Activated CD4-positive, alpha-beta T cell treated with anti-CD3 and anti-CD28 coated beads, Interleukin-2, amount 10 ng/mL, durations not matched to agents 7 days and 5 days (primary cell): ENCODE results near the gene DHRS11. TPM values are rescaled to one million over a fixed set of nuclear protein-coding genes. Genes with fewer than 3 reads are reported as not detected.
A peak's percentile ranks its signal among the peaks of the same experiment; 100 is the strongest.

Source experiments
- CTCF ChIA-PET: fragments of 350-600 bp; sonication (Branson Sonifier 250); formaldehyde crosslinking; loops from one replicate; lab custom pipeline; 2021; ENCODE audit warnings: antibody characterized with exemption; lab: Charles Lee
- POLR2A ChIA-PET: fragments of 350-600 bp; sonication (Branson Sonifier 250); formaldehyde crosslinking; loops from one replicate; lab custom pipeline; 2021; ENCODE audit warnings: antibody characterized with exemption; lab: Charles Lee
- DNase-seq: peaks from one replicate; pipeline ENCODE4 v3.0.0-alpha.2; 2020
- H3K27ac Mint-ChIP-seq: one replicate; pipeline ENCODE4 v1.8.0; 2021; ENCODE audit warnings: mild to moderate bottlenecking, moderate library complexity, mixed read lengths
- H3K27me3 Mint-ChIP-seq: one replicate; pipeline ENCODE4 v1.8.0; 2021; ENCODE audit warnings: mixed read lengths
- H3K36me3 Mint-ChIP-seq: one replicate; pipeline ENCODE4 v1.8.0; 2021; ENCODE audit warnings: low read depth, mixed read lengths
- H3K4me1 Mint-ChIP-seq: one replicate; pipeline ENCODE4 v1.8.0; 2021; ENCODE audit warnings: mixed read lengths
- H3K4me3 Mint-ChIP-seq: one replicate; pipeline ENCODE4 v1.8.0; 2021; ENCODE audit warnings: mild to moderate bottlenecking, moderate library complexity, mixed read lengths
- H3K9me3 Mint-ChIP-seq: one replicate; pipeline ENCODE4 v1.8.0; 2021; ENCODE audit warnings: mixed read lengths
- total RNA-seq, 2 experiments: library from RNA; stranded (reverse); gene quantifications; one replicate each; pipeline ENCODE4 v1.2.3, GENCODE V29; 2021

DHRS11 gene
- total RNA-seq, 2 experiments from 2014 or later: 4.8 to 5.0 TPM

- H3K27me3 Mint-ChIP-seq: no peaks in the 10 kb centered on the region
- H3K9me3 Mint-ChIP-seq: no peaks in the 10 kb centered on the region
- ChIA-PET POLR2A (no interaction called here), CTCF (interaction anchor here (0.7 kb wide), 1 partner anchor 698 kb away, joined by 4 read pairs; no protein-coding TSS in a partner anchor)
- no peak overlapping the region for H3K4me3 Mint-ChIP-seq
- peaks cover 35% of the 10 kb centered on the region for H3K4me1 Mint-ChIP-seq
- peaks cover 7% of the 10 kb centered on the region for H3K36me3 Mint-ChIP-seq
- H3K27ac Mint-ChIP-seq: peak overlapping the region; percentile 41
- no peak for DNase-seq
Observed at GRCh38 chr17:36609498-36609862, 17.8 kb downstream of the DHRS11 start.

GRCh38 chr17:36610474-36610873 is 18.8 kb downstream of the DHRS11 start:
- Mint-ChIP-seq H3K4me3 (no peak overlapping the region), H3K27ac (no peak overlapping the region), H3K36me3 (peaks cover 4% of the 10 kb centered on the region), H3K9me3 (no peaks in the 10 kb centered on the region), H3K27me3 (no peaks in the 10 kb centered on the region), H3K4me1 (peaks cover 27% of the 10 kb centered on the region)
- DNase-seq: no peak
- ChIA-PET CTCF (interaction anchor here (1.4 to 1.6 kb wide), 2 partner anchors 8 to 10 kb away, joined by 4 to 7 read pairs; no protein-coding TSS in a partner anchor), POLR2A (no interaction called here)

- no peak for DNase-seq
- Mint-ChIP-seq H3K9me3 (no peaks in the 10 kb centered on the region), H3K36me3 (peaks cover 2% of the 10 kb centered on the region), H3K4me1 (peaks cover 21% of the 10 kb centered on the region), H3K4me3 (no peak overlapping the region), H3K27me3 (no peaks in the 10 kb centered on the region), H3K27ac (no peak overlapping the region)
- POLR2A ChIA-PET: no interaction called here
- CTCF ChIA-PET: interaction anchor here (1.4 to 1.6 kb wide), 2 partner anchors 9 kb away, joined by 4 to 7 read pairs; no protein-coding TSS in a partner anchor
Observed at GRCh38 chr17:36611345-36612072, 19.8 kb downstream of the DHRS11 start.

GRCh38 chr17:36612323-36612722 is 20.6 kb downstream of the DHRS11 start:
- H3K4me3 Mint-ChIP-seq: no peak overlapping the region
- H3K27ac Mint-ChIP-seq: no peak overlapping the region
- no peaks in the 10 kb centered on the region for H3K27me3 Mint-ChIP-seq
- ChIA-PET POLR2A (no interaction called here), CTCF (no interaction called here)
- DNase-seq: no peak
- no peaks in the 10 kb centered on the region for H3K9me3 Mint-ChIP-seq
- peaks cover 2% of the 10 kb centered on the region for H3K36me3 Mint-ChIP-seq
- peaks cover 21% of the 10 kb centered on the region for H3K4me1 Mint-ChIP-seq

- CTCF ChIA-PET: interaction anchor here (1.3 kb wide), 1 partner anchor 20 kb away, joined by 7 read pairs; no protein-coding TSS in a partner anchor
- peaks cover 15% of the 10 kb centered on the region for H3K4me1 Mint-ChIP-seq
- H3K27me3 Mint-ChIP-seq: no peaks in the 10 kb centered on the region
- POLR2A ChIA-PET: no interaction called here
- no peak for DNase-seq
- no peaks in the 10 kb centered on the region for H3K36me3 Mint-ChIP-seq
- no peak overlapping the region for H3K4me3 Mint-ChIP-seq
- H3K27ac Mint-ChIP-seq: no peak overlapping the region
- H3K9me3 Mint-ChIP-seq: no peaks in the 10 kb centered on the region
Observed at GRCh38 chr17:36613155-36613554, 21.5 kb downstream of the DHRS11 start.

GRCh38 chr17:36614081-36614480 is 22.4 kb downstream of the DHRS11 start:
- Mint-ChIP-seq H3K27me3 (no peaks in the 10 kb centered on the region), H3K27ac (no peak overlapping the region), H3K9me3 (no peaks in the 10 kb centered on the region), H3K4me1 (peaks cover 6% of the 10 kb centered on the region), H3K36me3 (no peaks in the 10 kb centered on the region), H3K4me3 (no peak overlapping the region)
- DNase-seq: no peak
- ChIA-PET CTCF (interaction anchor here (0.7 to 1.3 kb wide), 2 partner anchors 21 to 141 kb away, joined by 3 to 7 read pairs; no protein-coding TSS in a partner anchor), POLR2A (no interaction called here)

GRCh38 chr17:36614933-36615332 is 23.3 kb downstream of the DHRS11 start:
- ChIA-PET CTCF (interaction anchor here (1.3 kb wide), 1 partner anchor 12 kb away, joined by 3 read pairs; no protein-coding TSS in a partner anchor), POLR2A (no interaction called here)
- no peak overlapping the region for H3K27ac Mint-ChIP-seq
- H3K9me3 Mint-ChIP-seq: no peaks in the 10 kb centered on the region
- DNase-seq: no peak
- no peaks in the 10 kb centered on the region for H3K36me3 Mint-ChIP-seq
- H3K4me3 Mint-ChIP-seq: no peak overlapping the region
- no peaks in the 10 kb centered on the region for H3K27me3 Mint-ChIP-seq
- no peaks in the 10 kb centered on the region for H3K4me1 Mint-ChIP-seq

- Mint-ChIP-seq H3K9me3 (no peaks in the 10 kb centered on the region), H3K27ac (no peak overlapping the region), H3K4me1 (no peaks in the 10 kb centered on the region), H3K27me3 (no peaks in the 10 kb centered on the region), H3K36me3 (no peaks in the 10 kb centered on the region), H3K4me3 (no peak overlapping the region)
- CTCF ChIA-PET: interaction anchor here (0.6 to 1.3 kb wide), 2 partner anchors 10 to 14 kb away, joined by 3 read pairs; no protein-coding TSS in a partner anchor
- POLR2A ChIA-PET: no interaction called here
- no peak for DNase-seq
Observed at GRCh38 chr17:36616061-36617029, 24.7 kb downstream of the DHRS11 start.

- Mint-ChIP-seq H3K27ac (no peak overlapping the region), H3K36me3 (no peaks in the 10 kb centered on the region), H3K9me3 (no peaks in the 10 kb centered on the region), H3K27me3 (no peaks in the 10 kb centered on the region), H3K4me1 (no peaks in the 10 kb centered on the region), H3K4me3 (no peak overlapping the region)
- POLR2A ChIA-PET: no interaction called here
- CTCF ChIA-PET: interaction anchor here (0.6 to 0.7 kb wide), 2 partner anchors 34 to 108 kb away, joined by 3 to 4 read pairs; no protein-coding TSS in a partner anchor
- no peak for DNase-seq
Observed at GRCh38 chr17:36617773-36618172, 26.1 kb downstream of the DHRS11 start.

- no peaks in the 10 kb centered on the region for H3K4me1 Mint-ChIP-seq
- CTCF ChIA-PET: no interaction called here
- no peak overlapping the region for H3K27ac Mint-ChIP-seq
Observed at GRCh38 chr17:36623281-36623680, 31.6 kb downstream of the DHRS11 start.

GRCh38 chr17:36625188-36625587 is 33.5 kb downstream of the DHRS11 start:
- POLR2A ChIA-PET: no interaction called here
- no peak overlapping the region for H3K4me3 Mint-ChIP-seq
- no peaks in the 10 kb centered on the region for H3K27me3 Mint-ChIP-seq
- no peak for DNase-seq
- H3K36me3 Mint-ChIP-seq: no peaks in the 10 kb centered on the region
- no peaks in the 10 kb centered on the region for H3K9me3 Mint-ChIP-seq
- CTCF ChIA-PET: interaction anchor here (0.6 to 1.4 kb wide), 3 partner anchors 22 to 615 kb away, joined by 3 to 6 read pairs (median 4); no protein-coding TSS in a partner anchor
- no peak overlapping the region for H3K27ac Mint-ChIP-seq
- H3K4me1 Mint-ChIP-seq: no peaks in the 10 kb centered on the region

More at GRCh38 chr17:36623281-36623680, 31.6 kb downstream of the DHRS11 start:
- Mint-ChIP-seq H3K9me3 (no peaks in the 10 kb centered on the region), H3K27me3 (no peaks in the 10 kb centered on the region), H3K36me3 (no peaks in the 10 kb centered on the region), H3K4me3 (no peak overlapping the region)
- DNase-seq: no peak
- POLR2A ChIA-PET: no interaction called here

- Mint-ChIP-seq H3K27me3 (no peaks in the 10 kb centered on the region), H3K36me3 (no peaks in the 10 kb centered on the region), H3K27ac (no peak overlapping the region), H3K4me1 (no peaks in the 10 kb centered on the region), H3K4me3 (no peak overlapping the region), H3K9me3 (no peaks in the 10 kb centered on the region)
- ChIA-PET CTCF (interaction anchor here (1.0 kb wide), 1 partner anchor 292 kb away, joined by 3 read pairs; no protein-coding TSS in a partner anchor), POLR2A (no interaction called here)
- DNase-seq: no peak
Observed at GRCh38 chr17:36627101-36627500, 35.4 kb downstream of the DHRS11 start.
